GM12801 (cell line): Measurements from ENCODE around the gene C7orf25.
A peak's percentile ranks its signal among the peaks of the same experiment; 100 is the strongest.

Source experiments
- CTCF ChIP-seq: IDR thresholded peaks from one replicate; pipeline ENCODE4 v1.5.1; 2011; ENCODE audit warnings: control low read depth; ENCODE audit not compliant: insufficient read length; ENCODE audit errors: extremely low read depth

C7orf25 gene

GRCh38 chr7:42950417-42950816 lies 38.5 kb upstream of the C7orf25 start:
- no peak for TF ChIP-seq CTCF

- no peak for TF ChIP-seq CTCF
Measured at GRCh38 chr7:42947521-42947920, 35.7 kb upstream of the C7orf25 start.

GRCh38 chr7:42946627-42946950 lies 34.7 kb upstream of the C7orf25 start:
- TF ChIP-seq CTCF: no peak

- no peak for TF ChIP-seq CTCF
Measured at GRCh38 chr7:42945821-42946626, 34.2 kb upstream of the C7orf25 start.

- peak; percentile 13 for TF ChIP-seq CTCF
Measured at GRCh38 chr7:42940985-42941847, 29.3 kb upstream of the C7orf25 start.

GRCh38 chr7:42939457-42940240 lies 27.8 kb upstream of the C7orf25 start:
- TF ChIP-seq CTCF: no peak

- TF ChIP-seq CTCF: no peak
Measured at GRCh38 chr7:42935861-42936260, 24.0 kb upstream of the C7orf25 start.
